GM12891 (cell line): ENCODE measurements around the gene TMEM45B.
"Not testable (repeated sequence)": the region's sequence is repeated elsewhere in the genome, so short reads cannot be mapped to it uniquely, and the experiment has no call there.

ENCODE experiments used
- DNase-seq: peaks from one replicate; pipeline ENCODE4 v3.0.0; 2011; ENCODE audit warnings: low spot score; ENCODE audit not compliant: insufficient read length
- FAIRE-seq: peaks from 2 replicates; lab custom pipeline; 2011; peaks lifted over from hg19 to GRCh38; lab: Jason Lieb, UNC
- PAX5 ChIP-seq: IDR thresholded peaks from 2 replicates; pipeline ENCODE4 v1.6.1; 2011; ENCODE audit warnings: low read length, moderate library complexity, mild to moderate bottlenecking; ENCODE audit not compliant: insufficient read depth, severe bottlenecking
- POLR2A ChIP-seq: IDR thresholded peaks from 2 replicates; pipeline ENCODE4 v1.6.1; 2011; ENCODE audit warnings: low read depth, low read length, control low read depth
- POLR2AphosphoS5 ChIP-seq: IDR thresholded peaks from 2 replicates; pipeline ENCODE4 v1.6.1; 2011; ENCODE audit warnings: low read depth, low read length, control low read depth
- POU2F2 ChIP-seq: IDR thresholded peaks from 2 replicates; pipeline ENCODE4 v1.6.1; 2011; ENCODE audit warnings: low read depth, mild to moderate bottlenecking, control low read depth, low read length, moderate library complexity
- SPI1 ChIP-seq: IDR thresholded peaks from 2 replicates; pipeline ENCODE4 v1.6.1; 2011; ENCODE audit warnings: low read depth, low read length, control low read depth
- TAF1 ChIP-seq: IDR thresholded peaks from 2 replicates; pipeline ENCODE4 v1.6.1; 2011; ENCODE audit warnings: low read depth, low read length, control low read depth

Gene TMEM45B

DNA sequence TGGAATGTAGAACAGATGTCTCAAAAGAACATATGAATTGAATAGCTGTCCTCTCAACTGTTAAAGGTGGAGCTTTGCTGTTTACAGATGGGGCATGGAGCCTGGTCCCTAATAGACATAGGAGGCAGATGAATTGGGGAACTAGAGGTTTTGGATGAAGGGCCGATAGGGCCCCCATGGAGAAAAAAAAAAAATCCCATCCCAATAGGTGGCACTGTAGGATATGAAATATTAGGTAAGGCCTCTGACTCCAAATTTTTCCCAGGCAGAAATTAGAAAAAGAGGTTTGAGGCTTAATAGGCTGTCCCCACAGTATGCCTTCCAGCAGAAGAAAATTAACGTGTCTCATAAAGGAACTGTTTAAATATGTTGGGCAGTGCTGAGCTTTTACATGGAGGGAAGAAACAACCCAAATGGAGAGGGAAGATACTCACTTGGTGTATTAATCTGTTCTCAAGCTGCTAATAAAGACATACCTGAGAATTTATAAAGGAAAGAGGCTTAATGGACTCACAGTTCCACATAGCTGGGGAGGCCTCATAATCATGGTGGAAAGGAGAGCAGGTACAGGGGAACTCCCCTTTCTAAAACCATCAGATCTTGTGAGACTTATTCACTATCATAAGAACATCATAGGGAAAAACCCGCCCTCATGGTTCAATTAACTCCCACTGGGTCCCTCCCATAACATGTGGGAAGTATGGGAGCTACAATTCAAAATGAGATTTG, 30.1 kb upstream of the TMEM45B start:
- TF ChIP-seq POLR2AphosphoS5 (no peak), POU2F2 (no peak), TAF1 (no peak)
- DNase-seq, result no peak
- no peak for FAIRE-seq

DNA sequence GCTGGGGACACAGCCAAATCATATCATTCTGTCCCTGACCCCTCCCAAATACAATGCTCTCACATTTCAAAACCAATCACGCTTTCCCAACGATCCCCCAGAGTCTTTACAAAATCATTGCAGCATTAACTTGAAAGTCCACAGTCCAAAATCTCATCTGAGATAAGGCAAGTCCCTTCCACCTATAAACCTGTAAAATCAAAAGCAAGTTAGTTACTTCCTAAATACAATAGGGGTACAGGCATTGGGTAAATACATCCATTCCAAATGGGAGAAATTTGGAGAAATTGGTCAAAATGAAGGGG, 29.6 kb upstream of the TMEM45B start:
- not testable (repeated sequence) for FAIRE-seq, DNase-seq

DNA sequence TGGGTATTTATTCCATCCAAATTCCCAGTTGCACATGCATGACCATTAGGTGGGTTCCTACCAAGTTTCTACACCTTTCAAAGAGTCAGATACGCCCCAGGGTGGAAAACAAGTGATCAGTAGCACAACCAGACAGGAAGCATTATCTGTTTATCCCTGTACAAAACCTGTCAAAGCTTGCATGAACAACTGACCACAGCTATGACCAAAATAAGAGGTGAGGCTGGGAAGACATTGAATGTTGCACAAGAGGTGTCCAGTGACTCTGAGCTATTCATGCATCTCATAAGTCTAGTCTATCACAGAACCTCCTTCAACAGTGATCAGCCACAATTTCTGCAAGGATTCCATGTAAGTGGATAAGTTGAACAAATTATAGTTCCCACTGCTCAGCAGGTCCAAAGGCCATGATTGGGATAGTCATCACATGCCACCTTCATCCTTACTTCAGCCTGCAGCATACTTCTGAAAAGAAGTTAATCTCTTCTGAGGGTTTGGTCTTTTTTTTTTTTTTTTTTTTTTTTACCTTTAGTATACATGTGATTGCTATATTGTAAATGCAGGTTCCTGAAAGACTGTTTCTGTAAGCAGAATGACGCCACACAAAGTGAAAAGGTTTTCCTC, 28.0 kb upstream of the TMEM45B start:
- FAIRE-seq, result no peak
- DNase-seq, result no peak
- TF ChIP-seq TAF1 (no peak), POLR2AphosphoS5 (no peak), PAX5 (no peak), POLR2A (no peak), POU2F2 (no peak), SPI1 (no peak)

DNA sequence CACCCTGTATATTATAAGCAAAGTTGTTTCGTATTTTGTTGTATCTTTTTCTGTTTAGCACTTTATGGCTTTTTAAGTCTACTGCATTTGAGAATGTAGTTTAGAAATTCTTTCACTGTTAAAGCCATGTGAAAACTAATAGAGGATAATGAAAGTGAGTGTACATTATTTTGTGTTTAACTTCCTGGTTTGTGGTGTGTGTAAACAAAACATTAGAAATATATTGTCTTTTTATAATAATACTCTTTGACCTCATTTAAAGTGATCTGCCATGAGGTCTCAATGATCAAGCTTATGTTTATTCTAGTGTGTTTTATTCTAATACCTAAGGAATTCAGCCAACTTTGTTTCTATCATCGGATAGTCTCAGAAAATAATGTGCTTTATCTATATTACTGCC, 27.4 kb upstream of the TMEM45B start:
- DNase-seq (no peak), FAIRE-seq (no peak)
- TF ChIP-seq POU2F2 (no peak), SPI1 (no peak), POLR2AphosphoS5 (no peak), PAX5 (no peak), TAF1 (no peak), POLR2A (no peak)

DNA sequence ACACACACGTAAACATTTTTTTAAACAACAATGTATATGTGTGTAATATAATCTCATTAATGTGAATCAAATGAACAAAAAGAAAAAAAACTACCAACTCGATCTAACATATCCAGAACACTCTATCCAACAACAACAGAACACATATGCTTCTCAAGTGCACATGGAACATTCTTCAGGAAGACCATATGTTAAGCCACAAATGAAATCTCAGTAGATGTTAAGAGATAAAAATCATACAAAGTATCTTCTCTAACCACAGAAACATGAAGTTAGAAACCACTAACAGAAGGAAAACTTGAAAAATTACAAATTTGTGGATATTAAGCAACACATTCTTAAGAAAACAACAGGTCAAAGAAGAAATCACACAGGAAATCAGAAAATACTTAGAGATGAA, 25.5 kb upstream of the TMEM45B start:
- FAIRE-seq, result no peak
- DNase-seq, result no peak
- TF ChIP-seq POLR2A (no peak), POLR2AphosphoS5 (no peak), PAX5 (no peak), TAF1 (no peak), SPI1 (no peak), POU2F2 (no peak)

DNA sequence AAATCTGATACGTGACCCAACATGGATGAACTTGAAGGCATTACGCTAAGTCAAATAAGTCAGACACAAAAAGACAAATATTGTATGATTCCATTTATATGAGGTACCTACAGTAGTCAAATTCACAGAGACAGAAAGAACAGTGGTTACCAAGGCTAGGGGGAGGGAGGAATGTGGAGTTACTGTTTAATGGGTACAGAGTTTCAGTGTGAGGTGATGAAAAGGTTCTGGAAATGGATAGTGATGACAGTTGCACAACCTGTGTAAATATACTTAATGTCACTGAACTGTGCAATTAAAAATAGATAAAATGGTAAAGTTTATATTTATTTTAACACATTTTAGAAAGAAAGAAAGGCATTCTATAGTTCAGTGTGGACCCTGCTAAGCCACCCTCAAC, 24.1 kb upstream of the TMEM45B start:
- TF ChIP-seq TAF1 (no peak), PAX5 (no peak), POLR2AphosphoS5 (no peak), POLR2A (no peak), SPI1 (no peak), POU2F2 (no peak)
- no peak for FAIRE-seq

DNA sequence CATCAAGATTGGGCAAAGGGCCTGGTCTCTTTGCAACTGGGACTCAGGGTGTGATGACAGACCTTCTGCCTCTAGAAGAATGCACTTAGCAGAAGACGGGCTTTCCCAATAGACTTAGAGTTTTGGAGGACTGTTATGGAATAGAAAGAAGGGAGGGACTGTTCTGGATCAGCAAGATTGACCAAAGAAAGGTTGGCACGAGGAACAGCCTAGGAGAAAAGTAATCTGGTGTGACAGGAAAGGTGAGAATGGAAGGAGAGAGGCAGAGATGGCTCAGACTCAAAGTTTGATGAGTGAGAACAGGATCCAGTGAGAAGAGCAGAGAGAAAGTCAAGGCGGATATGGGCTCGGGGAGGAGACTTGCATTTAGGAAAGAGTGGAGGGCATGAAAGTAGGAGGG, 23.0 kb upstream of the TMEM45B start:
- FAIRE-seq (no peak), DNase-seq (no peak)
- TF ChIP-seq SPI1 (no peak), PAX5 (no peak), POLR2AphosphoS5 (no peak), POLR2A (no peak)

More for the DNA sequence above, 24.1 kb upstream of the TMEM45B start:
- no peak for DNase-seq

DNA sequence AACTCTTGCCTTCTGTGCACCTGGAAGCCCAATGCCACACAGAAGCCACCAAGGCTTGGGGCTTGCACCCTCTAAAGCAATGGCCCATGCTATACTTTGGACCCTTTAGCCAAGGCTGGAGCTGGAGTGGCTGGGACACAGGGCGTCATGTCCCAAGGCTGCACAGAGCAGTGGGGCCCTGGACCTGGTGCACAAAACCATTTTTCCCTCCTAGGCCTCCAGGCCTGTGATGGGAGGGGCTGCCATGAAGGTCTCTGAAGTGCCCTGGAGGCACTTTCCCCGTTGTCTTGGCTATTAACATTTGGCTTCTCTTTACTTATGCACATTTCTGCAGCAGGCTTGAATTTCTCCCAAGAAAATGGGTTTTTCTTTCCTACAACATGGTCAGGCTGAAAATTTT, 20.6 kb upstream of the TMEM45B start:
- no peak for FAIRE-seq
- no peak for DNase-seq
- TF ChIP-seq SPI1, result no peak
- no peak for TF ChIP-seq POLR2A
- no peak for TF ChIP-seq TAF1
- no peak for TF ChIP-seq POU2F2
- TF ChIP-seq PAX5, result no peak
- TF ChIP-seq POLR2AphosphoS5, result no peak

DNA sequence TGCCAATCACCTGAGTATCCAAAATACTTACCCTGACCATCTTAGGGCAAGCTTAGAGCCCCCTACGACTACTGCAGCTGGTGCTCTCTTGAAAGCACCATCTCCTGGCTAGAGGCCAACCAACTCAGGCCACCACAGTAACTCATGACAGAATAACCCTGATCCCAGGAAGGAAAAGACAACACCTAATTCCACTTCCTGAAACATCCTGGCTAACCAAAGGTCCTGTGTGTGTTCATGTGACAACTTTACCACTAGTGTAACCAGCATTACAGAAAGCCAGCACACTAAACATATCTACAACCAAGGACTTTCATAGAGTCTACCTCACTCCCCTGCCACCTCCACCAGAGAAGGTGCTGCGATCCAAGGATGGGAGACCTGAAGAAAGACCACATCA, 17.4 kb upstream of the TMEM45B start:
- FAIRE-seq (no peak), DNase-seq (no peak)
- no peak for TF ChIP-seq POU2F2
- TF ChIP-seq SPI1, result no peak
- no peak for TF ChIP-seq POLR2A

DNA sequence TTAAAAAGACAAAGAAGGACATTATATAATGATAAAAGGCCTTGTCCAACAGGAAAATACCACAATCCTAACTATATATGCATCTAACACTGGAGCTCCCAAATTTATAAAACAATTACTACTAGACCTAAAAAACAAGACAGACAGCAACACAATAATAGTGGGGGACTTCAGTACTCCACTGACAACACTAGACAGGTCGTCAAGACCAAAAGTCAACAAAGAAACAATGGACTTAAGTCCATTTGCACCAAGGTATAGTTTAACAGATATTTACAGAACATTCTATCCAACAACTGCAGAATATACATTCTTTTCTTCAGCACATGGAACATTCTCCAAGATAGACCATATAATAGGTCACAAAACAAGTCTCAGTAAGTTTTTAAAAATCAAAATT, 15.5 kb upstream of the TMEM45B start:
- not testable (repeated sequence) for DNase-seq, FAIRE-seq

DNA sequence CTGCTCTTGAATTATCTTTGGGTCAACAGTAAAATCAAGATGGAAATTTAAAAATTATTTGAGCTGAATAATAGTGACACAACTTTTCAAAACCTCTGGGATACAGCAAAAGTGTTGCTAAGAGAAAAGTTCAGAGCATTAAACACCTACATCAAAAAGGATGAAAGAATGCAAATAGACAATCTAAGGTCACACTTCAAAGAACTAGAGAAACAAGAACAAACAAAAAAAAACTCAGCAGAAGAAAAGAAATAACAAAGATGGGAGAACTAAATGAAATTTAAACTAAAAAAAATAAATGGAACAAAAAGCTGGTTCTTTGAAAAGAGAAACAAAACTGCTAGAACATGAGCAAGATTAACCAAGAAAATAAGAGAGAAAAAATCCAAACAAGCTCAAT, 15.0 kb upstream of the TMEM45B start:
- FAIRE-seq (no peak), DNase-seq (no peak)
- TF ChIP-seq POLR2AphosphoS5, result no peak
- TF ChIP-seq POLR2A, result no peak
- no peak for TF ChIP-seq SPI1
- no peak for TF ChIP-seq POU2F2
- TF ChIP-seq PAX5, result no peak
- TF ChIP-seq TAF1, result no peak

DNA sequence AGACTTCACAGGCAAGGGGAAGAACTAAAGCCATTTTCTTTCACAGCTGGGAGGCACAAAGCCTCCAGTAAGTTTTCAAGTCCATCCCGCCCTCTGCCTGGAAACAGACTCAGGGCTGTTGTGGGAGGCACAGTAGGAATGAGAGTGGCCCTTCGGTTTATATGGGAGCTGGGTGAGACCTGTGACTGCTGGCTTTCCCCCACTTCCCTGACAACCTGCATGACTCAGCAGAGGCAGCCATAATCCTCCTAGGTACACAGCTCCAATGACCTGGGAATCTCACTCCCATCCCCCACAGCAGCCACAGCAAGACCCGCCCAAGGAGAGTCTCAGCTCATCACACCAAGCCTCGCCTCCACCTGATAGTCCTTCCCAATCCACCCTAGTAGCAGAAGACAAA, 12.1 kb upstream of the TMEM45B start:
- FAIRE-seq (no peak), DNase-seq (no peak)
- TF ChIP-seq POLR2A (no peak), POLR2AphosphoS5 (no peak), SPI1 (no peak), POU2F2 (no peak), TAF1 (no peak), PAX5 (no peak)
